Activated T-helper 2 cell treated with anti-CD3 and anti-CD28 coated beads, Interferon-gamma antibody, Interleukin-2, Interleukin-4, amounts not matched to agents 10 μg/mL and 5 μg/mL and 100 μg/mL, durations not matched to agents 14 hours and 24 hours and 36 hours (primary cell): ENCODE measurements around the gene TMEFF2. TPM values are rescaled to one million over a fixed set of nuclear protein-coding genes. Genes with fewer than 3 reads are reported as not detected.

Experiments used
- DNase-seq: peaks from one replicate; pipeline ENCODE4 v3.0.0; 2021; ENCODE audit warnings: low spot score
- H3K27ac Mint-ChIP-seq: one replicate; pipeline ENCODE4 v1.8.0; 2021; ENCODE audit warnings: mixed read lengths
- H3K27me3 Mint-ChIP-seq: one replicate; pipeline ENCODE4 v1.8.0; 2021; ENCODE audit warnings: low read depth, mixed read lengths
- H3K36me3 Mint-ChIP-seq: one replicate; pipeline ENCODE4 v1.8.0; 2021; ENCODE audit warnings: low read depth, mixed read lengths
- H3K4me1 Mint-ChIP-seq: one replicate; pipeline ENCODE4 v1.8.0; 2021; ENCODE audit warnings: low read depth, mixed read lengths
- H3K4me3 Mint-ChIP-seq: one replicate; pipeline ENCODE4 v1.8.0; 2021; ENCODE audit warnings: low read depth, mild to moderate bottlenecking, moderate library complexity, mixed read lengths
- H3K9me3 Mint-ChIP-seq: one replicate; pipeline ENCODE4 v1.8.0; 2021; ENCODE audit warnings: mixed read lengths
- intact Hi-C: fragments of 100-400 bp; cut with micrococcal nuclease; formaldehyde crosslinking; loops from one replicate; pipeline ENCODE4 v1.15.1; 2023
- total RNA-seq: library from RNA; stranded (reverse); gene quantifications from 2 replicates; pipeline ENCODE4 v1.2.3, GENCODE V29; 2022

The TMEFF2 gene
- total RNA-seq, 1 donor from 2014 or later, result not detected

DNA sequence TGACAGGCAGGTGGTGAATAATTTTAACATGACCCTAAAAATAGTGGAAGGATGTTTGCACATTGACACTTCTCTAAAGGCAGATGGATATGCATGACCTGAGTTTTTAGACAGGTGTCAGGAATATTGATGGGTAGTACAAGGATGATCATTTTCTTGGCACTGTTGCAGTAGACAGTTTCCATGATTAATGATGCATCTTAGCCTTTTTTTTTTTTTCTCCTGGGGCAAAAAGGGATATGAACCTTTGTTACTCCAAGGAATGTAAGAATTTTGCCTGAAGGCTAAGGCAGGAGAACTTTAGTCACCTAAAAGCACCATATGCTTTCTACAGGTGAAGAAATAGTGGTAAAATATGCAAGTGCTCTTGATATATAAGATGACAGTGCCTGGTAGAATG, 211.5 kb downstream of the TMEFF2 start:
- intact Hi-C loops, result no loop called here
- Mint-ChIP-seq H3K4me1 (no peaks in the 10 kb centered on the region), H3K9me3 (no peaks in the 10 kb centered on the region), H3K27me3 (peaks cover 3% of the 10 kb centered on the region), H3K36me3 (no peaks in the 10 kb centered on the region), H3K4me3 (no peak overlapping the region), H3K27ac (no peak overlapping the region)
- no peak for DNase-seq

DNA sequence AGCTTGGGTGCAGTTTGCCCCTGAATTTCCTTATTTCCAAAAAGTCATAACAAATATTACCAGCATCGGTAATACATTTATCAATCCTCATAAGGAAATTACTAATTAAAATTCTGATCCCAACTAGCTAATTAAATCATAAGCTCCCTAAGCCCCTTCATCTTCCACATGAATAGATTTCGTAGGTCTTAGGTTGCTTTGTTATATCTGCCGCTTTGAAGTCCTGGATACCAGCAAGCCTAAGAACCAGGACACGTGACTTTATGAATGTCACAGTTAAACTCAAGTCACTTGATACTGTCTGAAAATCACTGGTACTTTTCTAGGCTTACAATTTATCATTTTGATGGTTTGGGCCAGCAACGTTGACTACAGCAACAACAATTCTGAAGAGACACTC, 213.0 kb downstream of the TMEFF2 start:
- Mint-ChIP-seq H3K4me1 (no peaks in the 10 kb centered on the region), H3K27me3 (peaks cover 3% of the 10 kb centered on the region), H3K4me3 (no peak overlapping the region), H3K9me3 (no peaks in the 10 kb centered on the region), H3K27ac (no peak overlapping the region), H3K36me3 (no peaks in the 10 kb centered on the region)
- intact Hi-C loops, result no loop called here
- DNase-seq, result no peak

GRCh38 chr2:191980483-191980882, 214.2 kb downstream of the TMEFF2 start:
- intact Hi-C loops, result no loop called here
- DNase-seq, result no peak
- Mint-ChIP-seq H3K9me3 (no peaks in the 10 kb centered on the region), H3K4me3 (no peak overlapping the region), H3K27me3 (peaks cover 3% of the 10 kb centered on the region), H3K27ac (no peak overlapping the region), H3K4me1 (no peaks in the 10 kb centered on the region), H3K36me3 (no peaks in the 10 kb centered on the region)

DNA sequence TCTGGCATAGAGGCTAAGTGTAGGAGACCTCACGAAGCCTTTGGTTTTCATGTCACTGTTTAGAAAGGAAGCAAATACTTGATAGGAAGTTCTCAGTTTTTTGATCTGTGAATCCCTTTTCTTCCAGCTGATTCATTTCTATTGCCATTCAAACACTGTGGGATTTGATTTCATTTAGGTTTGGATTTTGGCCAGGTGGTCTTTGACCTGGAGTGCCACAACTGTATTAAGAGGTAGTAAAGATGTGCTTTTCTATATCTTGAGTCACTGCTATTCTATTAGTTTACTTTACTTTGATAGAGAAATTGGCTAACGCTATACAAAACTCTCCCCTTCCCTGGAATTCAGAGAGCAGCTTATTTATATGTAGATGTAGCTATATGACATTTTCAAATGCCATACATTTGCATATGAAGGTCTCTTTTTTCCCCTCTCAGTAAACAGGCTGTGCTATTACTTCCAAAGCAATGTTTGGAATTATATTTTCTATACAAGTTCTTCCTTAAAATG, 215.5 kb downstream of the TMEFF2 start:
- no peaks in the 10 kb centered on the region for H3K9me3 Mint-ChIP-seq
- DNase-seq, result no peak
- intact Hi-C loops, result no loop called here
- H3K4me3 Mint-ChIP-seq, result no peak overlapping the region
- no peaks in the 10 kb centered on the region for H3K36me3 Mint-ChIP-seq
- no peaks in the 10 kb centered on the region for H3K4me1 Mint-ChIP-seq
- peaks cover 3% of the 10 kb centered on the region for H3K27me3 Mint-ChIP-seq
- no peak overlapping the region for H3K27ac Mint-ChIP-seq

- no peak overlapping the region for H3K4me3 Mint-ChIP-seq
- no peak overlapping the region for H3K27ac Mint-ChIP-seq
- no peaks in the 10 kb centered on the region for H3K27me3 Mint-ChIP-seq
Observed at GRCh38 chr2:191977754-191978153, 217.0 kb downstream of the TMEFF2 start.

GRCh38 chr2:191976436-191976835, 218.3 kb downstream of the TMEFF2 start:
- Mint-ChIP-seq H3K27ac (no peak overlapping the region), H3K4me3 (no peak overlapping the region), H3K27me3 (no peaks in the 10 kb centered on the region), H3K4me1 (no peaks in the 10 kb centered on the region), H3K36me3 (no peaks in the 10 kb centered on the region), H3K9me3 (no peaks in the 10 kb centered on the region)
- no peak for DNase-seq
- intact Hi-C loops, result no loop called here

More at GRCh38 chr2:191977754-191978153, 217.0 kb downstream of the TMEFF2 start:
- H3K36me3 Mint-ChIP-seq, result no peaks in the 10 kb centered on the region
- no peaks in the 10 kb centered on the region for H3K4me1 Mint-ChIP-seq
- intact Hi-C loops, result no loop called here
- H3K9me3 Mint-ChIP-seq, result no peaks in the 10 kb centered on the region
- DNase-seq, result no peak

GRCh38 chr2:191974676-191975075, 220.1 kb downstream of the TMEFF2 start:
- H3K27ac Mint-ChIP-seq, result no peak overlapping the region
- DNase-seq, result no peak
- intact Hi-C loops, result no loop called here
- no peaks in the 10 kb centered on the region for H3K36me3 Mint-ChIP-seq
- H3K4me1 Mint-ChIP-seq, result no peaks in the 10 kb centered on the region
- H3K9me3 Mint-ChIP-seq, result no peaks in the 10 kb centered on the region
- no peak overlapping the region for H3K4me3 Mint-ChIP-seq
- no peaks in the 10 kb centered on the region for H3K27me3 Mint-ChIP-seq

- no peak for DNase-seq
- Mint-ChIP-seq H3K36me3 (no peaks in the 10 kb centered on the region), H3K4me3 (no peak overlapping the region), H3K27me3 (no peaks in the 10 kb centered on the region), H3K9me3 (no peaks in the 10 kb centered on the region), H3K27ac (no peak overlapping the region), H3K4me1 (no peaks in the 10 kb centered on the region)
- intact Hi-C loops, result no loop called here
Observed at GRCh38 chr2:191970867-191971266, 223.9 kb downstream of the TMEFF2 start.

DNA sequence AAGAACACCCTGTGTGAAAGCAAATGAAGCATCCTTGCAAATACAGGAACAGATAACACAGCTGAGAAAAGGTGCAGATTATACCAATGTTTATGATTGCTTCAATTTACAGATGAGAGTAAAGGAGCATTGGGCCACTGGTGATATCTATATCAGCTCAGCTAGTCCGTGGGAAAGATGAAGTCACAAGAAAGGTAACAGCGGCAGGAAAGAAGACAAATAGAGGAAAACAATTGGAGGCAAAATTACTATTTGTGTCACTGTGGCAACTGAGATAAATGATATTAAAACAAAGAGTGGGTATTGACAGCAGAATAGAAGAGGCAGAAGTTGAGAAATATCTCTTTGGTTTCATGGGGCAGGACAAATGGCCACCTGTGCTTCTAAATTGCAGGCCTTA, 226.6 kb downstream of the TMEFF2 start:
- Mint-ChIP-seq H3K36me3 (no peaks in the 10 kb centered on the region), H3K27ac (no peak overlapping the region), H3K4me3 (no peak overlapping the region), H3K27me3 (peaks cover 2% of the 10 kb centered on the region), H3K4me1 (no peaks in the 10 kb centered on the region), H3K9me3 (no peaks in the 10 kb centered on the region)
- DNase-seq, result no peak
- intact Hi-C loops, result no loop called here

GRCh38 chr2:191965733-191966132, 229.0 kb downstream of the TMEFF2 start:
- Mint-ChIP-seq H3K27me3 (peaks cover 2% of the 10 kb centered on the region), H3K27ac (no peak overlapping the region), H3K4me1 (peaks cover 4% of the 10 kb centered on the region), H3K9me3 (no peaks in the 10 kb centered on the region), H3K36me3 (no peaks in the 10 kb centered on the region), H3K4me3 (no peak overlapping the region)
- DNase-seq, result no peak
- intact Hi-C loops, result no loop called here

GRCh38 chr2:191961556-191961955, 233.2 kb downstream of the TMEFF2 start:
- H3K4me1 Mint-ChIP-seq, result peaks cover 4% of the 10 kb centered on the region
- no peak overlapping the region for H3K27ac Mint-ChIP-seq
- H3K36me3 Mint-ChIP-seq, result no peaks in the 10 kb centered on the region
- no peak overlapping the region for H3K4me3 Mint-ChIP-seq
- H3K9me3 Mint-ChIP-seq, result no peaks in the 10 kb centered on the region
- H3K27me3 Mint-ChIP-seq, result peaks cover 10% of the 10 kb centered on the region
- intact Hi-C loops, result no loop called here
- DNase-seq, result no peak

DNA sequence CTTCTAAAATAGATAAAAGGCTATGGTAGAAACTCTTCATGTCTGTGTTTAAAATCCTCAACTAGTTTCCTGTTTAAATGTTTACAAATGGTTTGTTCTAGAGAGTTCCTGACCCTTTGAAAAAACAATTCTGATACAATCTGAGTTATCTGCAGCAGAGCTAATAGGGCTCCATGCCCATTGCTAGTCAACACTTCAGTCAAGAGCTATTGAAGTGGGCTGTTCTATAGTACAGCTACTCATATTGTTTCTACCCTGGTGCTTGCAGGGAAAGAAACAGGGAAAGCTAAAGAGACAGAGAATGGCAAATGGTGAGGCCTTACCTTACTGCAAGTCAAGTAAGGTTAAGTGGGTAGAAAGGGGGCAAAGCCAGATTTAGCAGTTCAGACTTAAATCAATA, 235.5 kb downstream of the TMEFF2 start:
- Mint-ChIP-seq H3K36me3 (no peaks in the 10 kb centered on the region), H3K4me1 (peaks cover 4% of the 10 kb centered on the region), H3K27me3 (peaks cover 11% of the 10 kb centered on the region), H3K9me3 (no peaks in the 10 kb centered on the region), H3K27ac (no peak overlapping the region), H3K4me3 (no peak overlapping the region)
- intact Hi-C loops, result no loop called here
- DNase-seq, result no peak

GRCh38 chr2:191957996-191958860, 236.5 kb downstream of the TMEFF2 start:
- intact Hi-C loops, result no loop called here
- no peaks in the 10 kb centered on the region for H3K9me3 Mint-ChIP-seq
- no peak for DNase-seq
- no peaks in the 10 kb centered on the region for H3K36me3 Mint-ChIP-seq
- H3K27ac Mint-ChIP-seq, result no peak overlapping the region
- H3K4me1 Mint-ChIP-seq, result peaks cover 4% of the 10 kb centered on the region
- H3K4me3 Mint-ChIP-seq, result no peak overlapping the region
- H3K27me3 Mint-ChIP-seq, result peaks cover 11% of the 10 kb centered on the region
